Measurements from ENCODE around the gene TBC1D9.

Gene TBC1D9

GRCh38 chr4:140720387-140721304 lies 35.5 kb downstream of the TBC1D9 start:
- Histone ChIP-seq H3K9me3 (ENCODE audit: insufficient read depth, low read length) (no peaks in the 10 kb centered on the region), H3K4me2 (ENCODE audit: low read depth, low read length, poor library complexity, severe bottlenecking) (peak overlapping the region; percentile 61), H3K9ac (ENCODE audit: low read length) (0 out of 2 replicates have a peak overlapping the region, but pooled peaks have one; percentile 26), H3K27me3 (ENCODE audit: low read length) (no peaks in the 10 kb centered on the region), H3K9me2 (replicated peaks; ENCODE audit: insufficient read depth, low read length) (no peaks in the 10 kb centered on the region), H3F3A (ENCODE audit: insufficient read depth) (no peaks in the 10 kb centered on the region), H2AFZ (ENCODE audit: low read depth, low read length, severe bottlenecking) (peak overlapping the region; percentile 89), H3K36me3 (ENCODE audit: low read length) (no peaks in the 10 kb centered on the region), H3K4me3 (ENCODE audit: insufficient read depth, low read length, poor library complexity, severe bottlenecking) (peak overlapping the region; percentile 34), H3K79me2 (ENCODE audit: insufficient read depth, low read length) (no peaks in the 10 kb centered on the region), H4K20me1 (ENCODE audit: low read depth, low read length) (no peaks in the 10 kb centered on the region), H3K27ac (ENCODE audit: low read depth, low read length) (no peak overlapping the region)
- no peak for TF ChIP-seq CTCF (IDR thresholded peaks at IDR 0.05; ENCODE audit: insufficient read depth, low read length, poor library complexity, severe bottlenecking)
- TF ChIP-seq EZH2phosphoT487 (conservative IDR thresholded peaks at IDR 0.05; ENCODE audit: low read length) = no peak

GRCh38 chr4:140719686-140720085 lies 36.5 kb downstream of the TBC1D9 start:
- no peak for TF ChIP-seq CTCF (IDR thresholded peaks at IDR 0.05; ENCODE audit: insufficient read depth, low read length, poor library complexity, severe bottlenecking)
- H3K9me2 ChIP-seq (replicated peaks; ENCODE audit: insufficient read depth, low read length) = no peaks in the 10 kb centered on the region
- no peaks in the 10 kb centered on the region for H3K27me3 ChIP-seq (ENCODE audit: low read length)
- H3K36me3 ChIP-seq (ENCODE audit: low read length) = no peaks in the 10 kb centered on the region
- no peak overlapping the region for H3K4me2 ChIP-seq (ENCODE audit: low read depth, low read length, poor library complexity, severe bottlenecking)
- no peaks in the 10 kb centered on the region for H4K20me1 ChIP-seq (ENCODE audit: low read depth, low read length)
- no peaks in the 10 kb centered on the region for H3K9me3 ChIP-seq (ENCODE audit: insufficient read depth, low read length)
- H3K9ac ChIP-seq (ENCODE audit: low read length) = no peak overlapping the region
- no peak overlapping the region for H2AFZ ChIP-seq (ENCODE audit: low read depth, low read length, severe bottlenecking)
- H3K27ac ChIP-seq (ENCODE audit: low read depth, low read length) = no peak overlapping the region
- no peak overlapping the region for H3K4me3 ChIP-seq (ENCODE audit: insufficient read depth, low read length, poor library complexity, severe bottlenecking)
- no peaks in the 10 kb centered on the region for H3K79me2 ChIP-seq (ENCODE audit: insufficient read depth, low read length)
- H3F3A ChIP-seq (ENCODE audit: insufficient read depth) = no peaks in the 10 kb centered on the region

- H3K9ac ChIP-seq (ENCODE audit: low read length) = no peak overlapping the region
- no peaks in the 10 kb centered on the region for H3K79me2 ChIP-seq (ENCODE audit: insufficient read depth, low read length)
- H3K4me3 ChIP-seq (ENCODE audit: insufficient read depth, low read length, poor library complexity, severe bottlenecking) = no peak overlapping the region
- no peaks in the 10 kb centered on the region for H3K36me3 ChIP-seq (ENCODE audit: low read length)
- H3K4me2 ChIP-seq (ENCODE audit: low read depth, low read length, poor library complexity, severe bottlenecking) = no peak overlapping the region
- H4K20me1 ChIP-seq (ENCODE audit: low read depth, low read length) = no peaks in the 10 kb centered on the region
- H3K9me2 ChIP-seq (replicated peaks; ENCODE audit: insufficient read depth, low read length) = no peaks in the 10 kb centered on the region
- H3K9me3 ChIP-seq (ENCODE audit: insufficient read depth, low read length) = no peaks in the 10 kb centered on the region
- TF ChIP-seq CTCF (IDR thresholded peaks at IDR 0.05; ENCODE audit: insufficient read depth, low read length, poor library complexity, severe bottlenecking) (no peak), EZH2phosphoT487 (conservative IDR thresholded peaks at IDR 0.05; ENCODE audit: low read length) (no peak)
- no peaks in the 10 kb centered on the region for H3F3A ChIP-seq (ENCODE audit: insufficient read depth)
- no peaks in the 10 kb centered on the region for H3K27me3 ChIP-seq (ENCODE audit: low read length)
- no peak overlapping the region for H2AFZ ChIP-seq (ENCODE audit: low read depth, low read length, severe bottlenecking)
- no peak overlapping the region for H3K27ac ChIP-seq (ENCODE audit: low read depth, low read length)
Measured at GRCh38 chr4:140719022-140719421, 37.2 kb downstream of the TBC1D9 start.

Data from SU-DHL-6 (cell line).